GM12801 (cell line): Measurements from ENCODE around the gene TMEM242.

Source experiments
- TF ChIP-seq, protein P1 (sequence below): IDR thresholded peaks from one replicate; pipeline ENCODE4 v1.5.1; 2011; ENCODE audit warnings: control low read depth; ENCODE audit not compliant: insufficient read length; ENCODE audit errors: extremely low read depth

Gene TMEM242

DNA sequence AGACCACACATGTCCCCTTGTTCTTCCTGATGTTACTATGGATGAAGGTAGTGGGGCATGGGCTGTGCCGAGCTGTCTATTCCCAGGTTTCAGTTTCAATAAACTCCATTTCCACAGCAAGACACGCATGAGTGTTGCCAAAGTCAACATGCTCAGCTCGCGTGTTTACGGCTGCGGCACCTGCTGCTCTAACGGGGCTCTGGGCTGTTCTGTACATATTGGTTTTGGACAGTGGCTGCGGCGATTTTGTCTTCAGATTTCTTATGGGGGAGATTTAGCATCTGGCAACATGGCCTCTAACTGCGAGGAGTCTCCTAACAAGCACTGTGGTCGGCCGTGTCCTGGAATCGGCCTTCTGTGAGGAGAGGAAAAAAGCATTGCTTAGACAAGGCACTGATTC is 58.6 kb downstream of the TMEM242 start:
- TF ChIP-seq, protein P1, sequence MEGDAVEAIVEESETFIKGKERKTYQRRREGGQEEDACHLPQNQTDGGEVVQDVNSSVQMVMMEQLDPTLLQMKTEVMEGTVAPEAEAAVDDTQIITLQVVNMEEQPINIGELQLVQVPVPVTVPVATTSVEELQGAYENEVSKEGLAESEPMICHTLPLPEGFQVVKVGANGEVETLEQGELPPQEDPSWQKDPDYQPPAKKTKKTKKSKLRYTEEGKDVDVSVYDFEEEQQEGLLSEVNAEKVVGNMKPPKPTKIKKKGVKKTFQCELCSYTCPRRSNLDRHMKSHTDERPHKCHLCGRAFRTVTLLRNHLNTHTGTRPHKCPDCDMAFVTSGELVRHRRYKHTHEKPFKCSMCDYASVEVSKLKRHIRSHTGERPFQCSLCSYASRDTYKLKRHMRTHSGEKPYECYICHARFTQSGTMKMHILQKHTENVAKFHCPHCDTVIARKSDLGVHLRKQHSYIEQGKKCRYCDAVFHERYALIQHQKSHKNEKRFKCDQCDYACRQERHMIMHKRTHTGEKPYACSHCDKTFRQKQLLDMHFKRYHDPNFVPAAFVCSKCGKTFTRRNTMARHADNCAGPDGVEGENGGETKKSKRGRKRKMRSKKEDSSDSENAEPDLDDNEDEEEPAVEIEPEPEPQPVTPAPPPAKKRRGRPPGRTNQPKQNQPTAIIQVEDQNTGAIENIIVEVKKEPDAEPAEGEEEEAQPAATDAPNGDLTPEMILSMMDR, result no peak

DNA sequence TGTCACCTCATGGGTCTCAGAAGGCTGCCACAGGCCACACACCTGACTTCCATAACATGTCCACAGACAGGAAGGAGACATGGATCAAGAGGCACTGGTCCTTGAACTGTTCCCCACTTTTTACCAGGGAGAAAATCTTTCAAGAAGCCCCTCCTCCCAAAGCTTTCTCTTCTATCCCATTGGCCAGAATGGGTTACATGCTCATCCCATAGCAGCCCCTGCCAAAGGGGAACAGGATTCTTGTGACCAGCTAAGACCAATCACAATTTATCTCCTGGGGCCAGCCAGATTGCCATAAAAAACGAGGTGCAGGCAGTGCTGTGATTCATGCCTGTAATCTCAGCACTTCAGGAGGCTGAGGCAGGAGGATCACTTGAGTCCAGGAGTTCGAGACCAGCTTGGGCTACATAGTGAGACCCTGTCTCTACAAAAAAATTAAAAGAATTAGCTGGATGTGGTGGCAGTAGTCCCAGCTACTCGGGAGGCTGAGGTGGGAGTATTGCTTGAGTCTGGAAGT is 59.4 kb downstream of the TMEM242 start:
- TF ChIP-seq, protein P1, result no peak

DNA sequence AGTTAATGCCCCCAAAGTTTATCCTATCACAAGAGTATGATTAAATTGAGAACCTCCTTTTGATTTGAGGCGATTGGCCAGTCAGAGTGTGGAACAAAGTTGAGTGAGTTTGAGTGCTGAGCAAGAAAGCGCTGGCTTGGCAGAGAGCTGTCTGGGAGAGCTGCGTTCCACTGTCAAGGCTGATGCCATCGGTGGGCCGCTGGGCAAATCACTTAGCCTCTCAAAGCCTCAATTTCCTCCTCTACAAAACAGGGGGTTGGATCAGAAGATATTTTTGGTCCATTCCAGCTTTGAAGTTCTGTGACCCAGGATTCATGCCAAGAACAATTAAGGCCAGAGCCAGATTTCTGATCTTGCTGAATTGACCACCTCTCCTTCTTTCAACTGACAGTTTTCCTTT is 60.2 kb downstream of the TMEM242 start:
- TF ChIP-seq, protein P1, result no peak

DNA sequence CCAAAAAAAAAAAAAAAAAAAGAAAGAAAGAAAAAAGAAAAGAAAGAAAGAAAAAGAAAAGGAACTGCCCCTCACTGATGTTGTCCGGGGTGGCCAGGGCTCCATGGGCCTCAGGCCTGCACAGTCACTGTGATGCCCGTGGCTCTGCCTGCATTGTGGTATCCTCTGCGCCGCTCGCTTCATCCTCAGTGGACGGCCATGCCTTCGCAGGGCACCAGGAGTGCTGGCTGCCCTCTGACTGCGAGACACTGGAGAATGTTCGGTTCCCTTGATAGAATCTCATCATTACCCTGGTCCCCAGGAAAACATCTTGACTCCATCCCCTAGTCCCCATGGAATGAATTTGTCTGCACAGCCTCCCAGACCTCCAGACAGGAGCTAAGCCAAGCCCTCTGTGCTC is 61.7 kb downstream of the TMEM242 start:
- TF ChIP-seq, protein P1, result no peak

DNA sequence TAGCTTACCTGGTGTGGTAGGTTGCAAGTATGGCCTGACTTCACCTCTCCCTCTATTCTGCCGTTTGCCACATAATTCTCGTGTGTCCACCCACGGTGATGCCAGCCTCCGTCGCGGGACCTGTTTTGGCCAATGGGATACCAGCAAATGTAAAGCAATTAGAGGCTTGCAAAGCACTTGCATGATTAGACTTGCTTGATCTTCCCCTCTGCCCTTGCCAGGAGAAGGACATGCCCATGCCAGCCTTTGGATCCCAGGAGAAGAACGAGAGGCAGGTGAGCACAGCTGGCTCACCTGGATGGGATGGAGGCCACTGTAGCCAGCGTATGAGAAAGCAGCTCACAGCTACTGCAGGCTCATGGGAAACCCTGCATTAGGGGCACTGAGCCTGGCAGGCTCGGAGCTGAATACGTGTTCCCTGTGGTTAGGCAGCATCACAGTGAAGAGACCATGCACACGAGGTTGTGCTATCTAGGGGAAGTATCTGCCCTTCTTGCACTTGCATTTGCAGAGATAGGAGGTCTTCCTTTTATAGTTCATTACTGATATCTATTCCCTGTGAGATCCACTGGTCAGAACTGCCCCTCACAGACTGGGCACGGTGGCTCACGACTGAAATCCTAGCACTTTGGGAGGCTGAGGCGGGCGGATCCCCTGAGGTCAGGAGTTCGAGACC is 62.4 kb downstream of the TMEM242 start:
- TF ChIP-seq, protein P1, result no peak

DNA sequence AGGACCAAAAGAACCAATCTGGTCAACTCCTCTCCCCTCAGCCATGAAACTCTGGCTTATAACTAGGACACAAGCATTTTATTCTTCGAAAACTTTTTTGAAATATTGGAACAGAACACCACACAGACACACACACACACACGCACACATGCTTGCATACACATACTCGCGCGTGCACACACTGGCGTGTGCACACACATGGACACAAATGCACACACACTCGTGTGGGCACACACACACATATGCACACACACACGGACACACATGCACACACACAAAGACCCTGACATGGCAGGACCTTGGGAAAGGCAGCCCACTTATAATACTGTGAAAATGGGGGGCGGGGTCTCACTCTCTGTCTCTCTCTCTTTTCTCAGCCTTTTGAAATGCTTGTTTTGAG is 63.9 kb downstream of the TMEM242 start:
- TF ChIP-seq, protein P1, result no peak

DNA sequence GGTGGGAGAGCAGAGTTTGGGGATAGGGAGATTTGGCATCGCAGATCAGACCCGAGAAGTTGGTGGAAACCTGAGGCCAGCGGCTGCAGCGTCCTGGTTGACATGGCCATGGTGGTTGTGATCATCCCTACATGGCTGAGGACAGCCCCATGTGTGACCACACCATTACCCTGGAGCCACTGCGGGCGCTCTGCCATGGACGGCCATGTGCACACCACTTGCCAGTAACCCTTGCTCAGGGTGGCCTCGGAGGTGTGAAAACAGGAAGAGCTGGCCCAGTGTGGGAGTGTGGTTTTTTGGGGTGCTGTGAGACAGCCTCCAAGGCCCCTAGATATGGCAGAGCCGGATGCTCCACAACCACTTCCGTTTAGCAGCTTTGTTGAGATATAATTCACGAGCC is 64.4 kb downstream of the TMEM242 start:
- TF ChIP-seq, protein P1, result no peak

DNA sequence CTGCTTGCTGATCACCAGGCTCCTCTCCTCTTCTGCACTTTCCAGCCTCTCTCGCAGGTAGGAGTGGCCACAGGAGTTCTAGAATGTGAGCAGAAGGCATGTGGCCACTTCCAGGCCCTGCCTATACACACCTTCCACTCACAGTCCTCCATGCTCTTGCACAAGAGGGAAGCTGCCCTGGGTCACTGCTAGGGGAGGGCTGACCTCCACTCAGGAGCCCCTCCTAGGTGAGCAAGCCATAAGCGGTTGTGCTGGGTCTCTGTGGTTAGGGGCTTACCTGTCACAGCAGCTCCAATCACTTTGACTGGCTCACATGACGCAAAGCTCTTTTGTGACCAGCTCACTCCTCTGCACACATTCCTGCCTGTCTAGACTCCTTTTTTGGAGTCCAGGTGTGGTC is 68.2 kb downstream of the TMEM242 start:
- TF ChIP-seq, protein P1, result no peak
